Measurements from ENCODE around the gene PLXNA4.
"Not testable (repeated sequence)": the region's sequence is repeated elsewhere in the genome, so short reads cannot be mapped to it uniquely, and the experiment has no call there.

The PLXNA4 gene

GRCh38 chr7:132199626-132200025 is 376.6 kb downstream of the PLXNA4 start:
- no peak for DNase-seq (ENCODE audit: low read depth)

GRCh38 chr7:132197772-132198171 is 378.5 kb downstream of the PLXNA4 start:
- no peak for DNase-seq (ENCODE audit: low read depth)

- DNase-seq (ENCODE audit: low read depth), result no peak
These were observed 382.4 kb downstream of the PLXNA4 start for GRCh38 chr7:132193898-132194297.

GRCh38 chr7:132192809-132193208 is 383.5 kb downstream of the PLXNA4 start:
- DNase-seq (ENCODE audit: low read depth), result no peak

- DNase-seq (ENCODE audit: low read depth), result no peak
These were observed 384.9 kb downstream of the PLXNA4 start for GRCh38 chr7:132191418-132191817.

GRCh38 chr7:132190683-132191082 is 385.6 kb downstream of the PLXNA4 start:
- DNase-seq (ENCODE audit: low read depth), result no peak

GRCh38 chr7:132189881-132190280 is 386.4 kb downstream of the PLXNA4 start:
- DNase-seq (ENCODE audit: low read depth), result no peak

GRCh38 chr7:132187869-132188789 is 388.1 kb downstream of the PLXNA4 start:
- DNase-seq (ENCODE audit: low read depth), result no peak

GRCh38 chr7:132187391-132187790 is 388.9 kb downstream of the PLXNA4 start:
- no peak for DNase-seq (ENCODE audit: low read depth)

- no peak for DNase-seq (ENCODE audit: low read depth)
These were observed 391.1 kb downstream of the PLXNA4 start for GRCh38 chr7:132185150-132185549.

- no peak for DNase-seq (ENCODE audit: low read depth)
These were observed 392.4 kb downstream of the PLXNA4 start for GRCh38 chr7:132183781-132184380.

GRCh38 chr7:132182992-132183391 is 393.3 kb downstream of the PLXNA4 start:
- DNase-seq (ENCODE audit: low read depth), result no peak

- DNase-seq (ENCODE audit: low read depth), result no peak
These were observed 394.2 kb downstream of the PLXNA4 start for GRCh38 chr7:132181946-132182685.

GRCh38 chr7:132181371-132181770 is 394.9 kb downstream of the PLXNA4 start:
- no peak for DNase-seq (ENCODE audit: low read depth)

GRCh38 chr7:132180481-132180880 is 395.8 kb downstream of the PLXNA4 start:
- DNase-seq (ENCODE audit: low read depth), result no peak

GRCh38 chr7:132179681-132180080 is 396.6 kb downstream of the PLXNA4 start:
- no peak for DNase-seq (ENCODE audit: low read depth)

GRCh38 chr7:132179080-132179430 is 397.2 kb downstream of the PLXNA4 start:
- no peak for DNase-seq (ENCODE audit: low read depth)

- DNase-seq (ENCODE audit: low read depth), result not testable (repeated sequence)
These were observed 397.7 kb downstream of the PLXNA4 start for GRCh38 chr7:132178402-132179079.

- DNase-seq (ENCODE audit: low read depth), result no peak
These were observed 398.4 kb downstream of the PLXNA4 start for GRCh38 chr7:132177708-132178401.

- DNase-seq (ENCODE audit: low read depth), result no peak
These were observed 399.6 kb downstream of the PLXNA4 start for GRCh38 chr7:132176719-132177118.

GRCh38 chr7:132171130-132171576 is 405.1 kb downstream of the PLXNA4 start:
- no peak for DNase-seq (ENCODE audit: low read depth)

- DNase-seq (ENCODE audit: low read depth), result no peak
These were observed 406.5 kb downstream of the PLXNA4 start for GRCh38 chr7:132169730-132170129.
